GM23338 (cell line): ENCODE data around the gene SLC2A5.

ENCODE experiments used
- CTCF ChIP-seq, 2 experiments: fragments of 200-600 bp in 1 of 2; sonication (generic) in 1 of 2; conservative IDR thresholded peaks; 2 replicates each; pipeline versions ENCODE4 v1.5.1 to v1.6.1; 2016 to 2017; ENCODE audit warnings: antibody characterized with exemption in 2 of 2, low read depth in 2 of 2, mild to moderate bottlenecking in 2 of 2, moderate library complexity in 1 of 2
- ETS1 ChIP-seq: IDR thresholded peaks from 2 replicates; pipeline ENCODE4 v1.6.1; 2016; ENCODE audit warnings: antibody characterized with exemption
- EZH2 ChIP-seq: fragments of 200-600 bp; sonication (generic); IDR thresholded peaks from one replicate; pipeline ENCODE4 v1.8.0; 2017; ENCODE audit warnings: antibody characterized with exemption, mild to moderate bottlenecking, low read depth; ENCODE audit not compliant: unreplicated experiment
- EZH2phosphoT487 ChIP-seq: fragments of 200-600 bp; sonication (generic); IDR thresholded peaks from one replicate; pipeline ENCODE4 v1.8.1; 2018; ENCODE audit warnings: antibody characterized with exemption; ENCODE audit not compliant: unreplicated experiment
- REST ChIP-seq: IDR thresholded peaks from one replicate; pipeline ENCODE4 v1.6.1; 2018; ENCODE audit warnings: antibody characterized with exemption; ENCODE audit not compliant: unreplicated experiment

- TF ChIP-seq CTCF (conservative IDR thresholded peaks at IDR 0.05; ENCODE audit: low read depth in 2 of 2): no peak
- no peak for TF ChIP-seq EZH2phosphoT487
- TF ChIP-seq REST: no peak
- no peak for TF ChIP-seq ETS1
- no peak for TF ChIP-seq EZH2
Observed at GRCh38 chr1:9016455-9016854, 53.0 kb downstream of the SLC2A5 start.
